ENCODE data around the gene MTMR8. TPM values are rescaled to one million over a fixed set of nuclear protein-coding genes. Genes with fewer than 3 reads are reported as not detected.

The MTMR8 gene
- total RNA-seq, 1 donor from 2014 or later: 4.7 TPM

DNA sequence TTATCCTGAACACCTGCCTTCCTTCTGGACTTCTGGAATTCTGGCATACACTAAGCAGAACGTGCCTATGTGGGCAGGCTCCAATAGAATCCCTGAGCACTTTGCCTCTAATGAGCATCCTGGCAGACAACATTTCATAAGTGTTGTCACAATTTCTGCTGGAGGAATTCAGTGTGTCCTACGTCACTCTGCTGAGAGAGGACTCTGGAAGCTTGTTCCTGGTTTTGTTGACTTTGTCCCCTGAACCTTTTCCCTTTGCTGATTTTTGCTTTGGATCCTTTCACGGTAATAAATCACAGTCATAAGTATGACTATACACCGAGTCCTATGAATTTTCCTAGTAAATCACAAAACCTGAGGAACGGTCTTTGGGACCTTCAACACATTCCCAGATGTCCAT is 43.2 kb downstream of the MTMR8 start:
- Mint-ChIP-seq H3K9me3 (no peaks in the 10 kb centered on the region), H3K4me3 (no peak overlapping the region), H3K4me1 (no peaks in the 10 kb centered on the region), H3K36me3 (ENCODE audit: low read depth) (peaks cover 61% of the 10 kb centered on the region), H3K27me3 (no peaks in the 10 kb centered on the region), H3K27ac (no peak overlapping the region)
- ATAC-seq (ENCODE audit: low read depth): no peak
- no peak for DNase-seq
- ChIA-PET CTCF (no interaction called here), POLR2A (no interaction called here)
- intact Hi-C loops (cut with micrococcal nuclease): no loop called here
- TF ChIP-seq, protein P1, sequence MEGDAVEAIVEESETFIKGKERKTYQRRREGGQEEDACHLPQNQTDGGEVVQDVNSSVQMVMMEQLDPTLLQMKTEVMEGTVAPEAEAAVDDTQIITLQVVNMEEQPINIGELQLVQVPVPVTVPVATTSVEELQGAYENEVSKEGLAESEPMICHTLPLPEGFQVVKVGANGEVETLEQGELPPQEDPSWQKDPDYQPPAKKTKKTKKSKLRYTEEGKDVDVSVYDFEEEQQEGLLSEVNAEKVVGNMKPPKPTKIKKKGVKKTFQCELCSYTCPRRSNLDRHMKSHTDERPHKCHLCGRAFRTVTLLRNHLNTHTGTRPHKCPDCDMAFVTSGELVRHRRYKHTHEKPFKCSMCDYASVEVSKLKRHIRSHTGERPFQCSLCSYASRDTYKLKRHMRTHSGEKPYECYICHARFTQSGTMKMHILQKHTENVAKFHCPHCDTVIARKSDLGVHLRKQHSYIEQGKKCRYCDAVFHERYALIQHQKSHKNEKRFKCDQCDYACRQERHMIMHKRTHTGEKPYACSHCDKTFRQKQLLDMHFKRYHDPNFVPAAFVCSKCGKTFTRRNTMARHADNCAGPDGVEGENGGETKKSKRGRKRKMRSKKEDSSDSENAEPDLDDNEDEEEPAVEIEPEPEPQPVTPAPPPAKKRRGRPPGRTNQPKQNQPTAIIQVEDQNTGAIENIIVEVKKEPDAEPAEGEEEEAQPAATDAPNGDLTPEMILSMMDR (IDR thresholded peaks at IDR 0.05): no peak

DNA sequence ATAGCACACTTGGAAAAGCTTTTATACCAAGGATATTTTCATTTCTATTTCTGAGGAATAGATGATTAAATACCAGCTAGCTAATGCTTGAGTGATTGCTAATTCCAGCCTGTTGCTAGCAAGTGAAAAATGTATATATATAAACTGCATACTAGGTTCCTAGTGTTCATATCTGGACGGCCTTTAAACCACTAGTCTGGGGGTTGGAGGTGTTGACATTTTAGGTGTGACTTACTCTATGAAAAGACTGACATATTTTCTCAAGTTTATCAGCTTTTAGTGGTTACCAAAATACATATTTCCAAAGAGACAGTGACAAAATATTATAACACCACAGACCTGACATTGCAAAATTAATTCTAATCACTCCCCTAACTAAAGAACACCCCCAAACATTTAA is 44.7 kb downstream of the MTMR8 start:
- CTCF ChIA-PET: no interaction called here
- no peak overlapping the region for H3K27ac Mint-ChIP-seq
- intact Hi-C loops (cut with micrococcal nuclease): no loop called here

DNA sequence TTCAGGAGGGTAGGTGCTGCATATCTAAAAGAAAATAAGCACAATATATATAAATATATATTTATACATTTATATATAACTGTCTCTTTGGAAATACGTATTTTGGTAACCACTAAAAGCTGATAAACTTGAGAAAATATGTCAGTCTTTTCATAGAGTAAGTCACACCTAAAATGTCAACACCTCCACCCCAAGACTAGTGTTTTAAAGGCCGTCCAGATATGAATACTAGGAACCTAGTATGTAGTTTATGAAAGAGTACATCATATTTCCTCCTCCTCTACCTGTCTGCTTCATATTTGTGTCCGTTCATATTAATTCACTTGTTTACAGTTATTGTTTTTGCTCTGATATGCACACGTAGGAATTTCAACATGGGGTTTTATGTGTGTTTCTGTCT is 45.2 kb downstream of the MTMR8 start:
- H3K36me3 Mint-ChIP-seq (ENCODE audit: low read depth): peaks cover 56% of the 10 kb centered on the region
- no peak overlapping the region for H3K27ac Mint-ChIP-seq
- ChIA-PET POLR2A (no interaction called here), CTCF (no interaction called here)
- intact Hi-C loops (cut with micrococcal nuclease): no loop called here
- TF ChIP-seq, protein P1 (IDR thresholded peaks at IDR 0.05): no peak
- no peaks in the 10 kb centered on the region for H3K27me3 Mint-ChIP-seq
- H3K9me3 Mint-ChIP-seq: no peaks in the 10 kb centered on the region
- no peak overlapping the region for H3K4me3 Mint-ChIP-seq
- ATAC-seq (ENCODE audit: low read depth) (no peak), DNase-seq (no peak)
- H3K4me1 Mint-ChIP-seq: no peaks in the 10 kb centered on the region

More for the DNA sequence above, 44.7 kb downstream of the MTMR8 start:
- TF ChIP-seq, protein P1 (IDR thresholded peaks at IDR 0.05): no peak
- POLR2A ChIA-PET: interaction anchor here (0.6 kb wide), 1 partner anchor 381 kb away, joined by 9 read pairs; no protein-coding TSS in a partner anchor
- no peak overlapping the region for H3K4me3 Mint-ChIP-seq
- ATAC-seq (ENCODE audit: low read depth) (no peak), DNase-seq (no peak)
- H3K4me1 Mint-ChIP-seq: no peaks in the 10 kb centered on the region
- H3K9me3 Mint-ChIP-seq: no peaks in the 10 kb centered on the region
- no peaks in the 10 kb centered on the region for H3K27me3 Mint-ChIP-seq
- peaks cover 59% of the 10 kb centered on the region for H3K36me3 Mint-ChIP-seq (ENCODE audit: low read depth)

DNA sequence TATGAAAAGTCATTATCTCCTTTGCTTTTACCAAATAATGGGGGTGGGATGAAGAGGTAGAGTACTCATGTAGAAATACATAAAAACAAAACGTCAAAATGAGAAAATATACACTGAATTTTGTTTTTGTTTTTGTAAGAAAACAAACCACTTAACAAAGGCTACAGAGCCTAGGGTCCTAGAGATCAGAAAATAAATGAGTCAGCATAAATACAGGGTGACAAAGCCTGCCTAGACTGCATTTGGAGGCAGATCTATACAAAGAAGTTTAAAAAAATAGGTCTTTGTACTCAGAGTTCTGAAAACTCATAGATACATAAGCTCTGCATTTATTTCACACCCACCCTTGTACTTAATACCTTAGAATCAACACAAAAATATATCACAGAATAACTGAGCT is 52.4 kb downstream of the MTMR8 start:
- CTCF ChIA-PET: no interaction called here
- ATAC-seq (ENCODE audit: low read depth): no peak
- peaks cover 36% of the 10 kb centered on the region for H3K36me3 Mint-ChIP-seq (ENCODE audit: low read depth)
- H3K27me3 Mint-ChIP-seq: no peaks in the 10 kb centered on the region
- no peak for DNase-seq
- intact Hi-C loops (cut with micrococcal nuclease): no loop called here
- TF ChIP-seq, protein P1 (IDR thresholded peaks at IDR 0.05): no peak
- no peaks in the 10 kb centered on the region for H3K4me1 Mint-ChIP-seq
- no peak overlapping the region for H3K27ac Mint-ChIP-seq
- POLR2A ChIA-PET: no interaction called here
- no peaks in the 10 kb centered on the region for H3K9me3 Mint-ChIP-seq
- no peak overlapping the region for H3K4me3 Mint-ChIP-seq

DNA sequence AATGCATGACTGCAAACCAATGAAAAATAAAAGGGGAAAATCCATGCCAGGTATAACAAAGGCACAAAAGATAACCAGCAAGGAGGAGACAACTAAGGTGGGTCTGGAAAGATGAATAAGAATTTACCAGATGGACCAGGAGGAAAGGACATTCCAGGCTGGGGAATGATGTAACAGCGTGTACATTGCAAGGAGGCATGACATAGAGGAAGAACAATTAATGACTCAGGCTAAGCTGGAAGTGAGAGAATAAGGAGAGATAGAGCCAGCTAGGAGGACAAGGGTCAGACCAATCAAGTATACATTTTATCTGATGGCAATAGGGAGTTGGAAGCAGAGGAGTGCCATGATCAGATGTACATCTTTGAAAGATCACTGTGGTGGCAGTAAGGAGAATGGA is 57.0 kb downstream of the MTMR8 start:
- ATAC-seq (ENCODE audit: low read depth): no peak
- no peak overlapping the region for H3K4me3 Mint-ChIP-seq
- TF ChIP-seq, protein P1 (IDR thresholded peaks at IDR 0.05): no peak
- ChIA-PET POLR2A (no interaction called here), CTCF (no interaction called here)
- H3K9me3 Mint-ChIP-seq: no peaks in the 10 kb centered on the region
- H3K27me3 Mint-ChIP-seq: no peaks in the 10 kb centered on the region
- DNase-seq: no peak
- intact Hi-C loops (cut with micrococcal nuclease): no loop called here
- no peak overlapping the region for H3K27ac Mint-ChIP-seq
- H3K36me3 Mint-ChIP-seq (ENCODE audit: low read depth): peaks cover 19% of the 10 kb centered on the region
- H3K4me1 Mint-ChIP-seq: no peaks in the 10 kb centered on the region

All from activated B cell treated with CpG ODN at 0.5 μM for 24 hours (primary cell).